Endodermal cell (in vitro differentiated cells): Measurements from ENCODE around the gene ZCCHC4. TPM values are rescaled to one million over a fixed set of nuclear protein-coding genes. Genes with fewer than 3 reads are reported as not detected.

Source experiments
- DNase-seq: peaks from one replicate; pipeline ENCODE4 v3.0.0-alpha.2; 2017
- H3K27ac ChIP-seq: 2 replicates; pipeline ENCODE4 v1.5.1; 2013; ENCODE audit warnings: mild to moderate bottlenecking, low read depth, low read length, moderate library complexity
- H3K27me3 ChIP-seq: 2 replicates; pipeline ENCODE4 v1.6.1; 2013; ENCODE audit warnings: mild to moderate bottlenecking, low read length, moderate library complexity; ENCODE audit not compliant: insufficient read depth, control insufficient read depth, poor library complexity, severe bottlenecking
- H3K36me3 ChIP-seq: 2 replicates; pipeline ENCODE4 v1.7.0; 2013; ENCODE audit warnings: mild to moderate bottlenecking, low read length, moderate library complexity; ENCODE audit not compliant: control insufficient read depth, insufficient read depth
- H3K4me1 ChIP-seq: one replicate; pipeline ENCODE4 v1.7.0; 2013; ENCODE audit warnings: low read length; ENCODE audit not compliant: control insufficient read depth, insufficient read depth
- H3K4me3 ChIP-seq: 2 replicates; pipeline ENCODE4 v1.5.1; 2013; ENCODE audit warnings: mild to moderate bottlenecking, low read length, moderate library complexity
- H3K9ac ChIP-seq: 2 replicates; pipeline ENCODE4 v1.6.1; 2013; ENCODE audit warnings: mild to moderate bottlenecking, low read length, moderate library complexity; ENCODE audit not compliant: poor library complexity, severe bottlenecking; ENCODE audit errors: extremely low read depth
- H3K9me3 ChIP-seq: 2 replicates; pipeline ENCODE4 v1.6.1; 2013; ENCODE audit warnings: mild to moderate bottlenecking, low read length, moderate library complexity; ENCODE audit not compliant: control insufficient read depth
- H3K27ac Mint-ChIP-seq: 2 replicates; pipeline ENCODE4 v1.8.0; 2020; ENCODE audit warnings: mixed read lengths
- H3K27me3 Mint-ChIP-seq: 2 replicates; pipeline ENCODE4 v1.8.0; 2021; ENCODE audit warnings: mild to moderate bottlenecking, mixed read lengths; ENCODE audit not compliant: insufficient read depth
- H3K36me3 Mint-ChIP-seq: 2 replicates; pipeline ENCODE4 v1.8.0; 2020; ENCODE audit warnings: low read depth, mixed read lengths
- H3K4me1 Mint-ChIP-seq: 2 replicates; pipeline ENCODE4 v1.8.0; 2020; ENCODE audit warnings: mixed read lengths
- H3K4me3 Mint-ChIP-seq: 2 replicates; pipeline ENCODE4 v1.8.0; 2020; ENCODE audit warnings: mild to moderate bottlenecking, moderate library complexity, mixed read lengths
- H3K9me3 Mint-ChIP-seq: 2 replicates; pipeline ENCODE4 v1.8.0; 2020; ENCODE audit warnings: mild to moderate bottlenecking, mixed read lengths
- WGBS, 2 experiments: methylation state at CpG; one replicate each; pipeline versions ENCODE4 v1.1.5 to v1.1.7; 2013; ENCODE audit warnings: missing lambda C conversion rate in 2 of 2, mixed read lengths in 1 of 2; ENCODE audit not compliant: insufficient coverage in 1 of 2, insufficient read length in 1 of 2; 5-methylcytosine and 5-hydroxymethylcytosine counted together
- total RNA-seq, 2 donors: library from RNA; stranded (reverse); fragmentation: NEBNext Ultra II Directional in 1 of 2; extraction: Animal tissue kit (Norgen Biotek cat#: 25700) in 1 of 2; gene quantifications; 2 replicates in 1 of 2; 3 replicates in 1 of 2; pipeline ENCODE4 v1.2.1, GENCODE V29; 2021
- TF ChIP-seq, protein P1 (sequence below): fragments of 200-600 bp; sonication (generic); conservative IDR thresholded peaks from 2 replicates; pipeline ENCODE4 v1.5.0; 2021; ENCODE audit warnings: antibody characterized with exemption, mild to moderate bottlenecking

The ZCCHC4 gene
- total RNA-seq, 2 donors from 2014 or later = 11.1 to 19.7 TPM

DNA sequence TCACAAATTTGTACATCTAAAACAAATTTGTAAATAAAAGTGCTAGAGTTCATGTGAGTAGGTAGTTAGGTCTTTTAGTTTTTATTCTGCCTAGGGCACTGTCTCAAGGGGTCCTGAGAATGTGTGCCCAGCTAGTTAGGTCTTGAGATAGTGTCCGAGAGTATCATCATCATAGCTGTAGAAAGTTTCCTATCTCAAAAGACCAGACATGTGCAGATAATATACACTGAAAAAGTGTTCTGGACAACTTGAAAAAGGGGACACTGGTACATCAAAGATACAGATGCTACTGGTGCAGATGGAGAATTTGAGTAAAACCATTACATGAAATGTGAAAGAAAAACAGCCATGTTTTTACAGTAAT, 1.8 kb upstream of the ZCCHC4 start:
- peaks cover 4% of the 10 kb centered on the region for H3K9me3 Mint-ChIP-seq
- H3K36me3 Mint-ChIP-seq = no peaks in the 10 kb centered on the region
- Histone ChIP-seq H3K4me1 (no peaks in the 10 kb centered on the region), H3K36me3 (peaks cover under 1% of the 10 kb centered on the region), H3K27me3 (no peaks in the 10 kb centered on the region), H3K4me3 (no peak overlapping the region), H3K9ac (no peak overlapping the region), H3K9me3 (peaks cover 6% of the 10 kb centered on the region), H3K27ac (no peak overlapping the region)
- H3K4me3 Mint-ChIP-seq = no peak overlapping the region
- H3K27me3 Mint-ChIP-seq = peaks cover 1% of the 10 kb centered on the region
- no peak for DNase-seq
- H3K27ac Mint-ChIP-seq = no peak overlapping the region
- H3K4me1 Mint-ChIP-seq = peaks cover 8% of the 10 kb centered on the region
- 91 to 100% methylated on average over 1 of the region's 1 CpG for WGBS, 2 experiments
- TF ChIP-seq, protein P1, sequence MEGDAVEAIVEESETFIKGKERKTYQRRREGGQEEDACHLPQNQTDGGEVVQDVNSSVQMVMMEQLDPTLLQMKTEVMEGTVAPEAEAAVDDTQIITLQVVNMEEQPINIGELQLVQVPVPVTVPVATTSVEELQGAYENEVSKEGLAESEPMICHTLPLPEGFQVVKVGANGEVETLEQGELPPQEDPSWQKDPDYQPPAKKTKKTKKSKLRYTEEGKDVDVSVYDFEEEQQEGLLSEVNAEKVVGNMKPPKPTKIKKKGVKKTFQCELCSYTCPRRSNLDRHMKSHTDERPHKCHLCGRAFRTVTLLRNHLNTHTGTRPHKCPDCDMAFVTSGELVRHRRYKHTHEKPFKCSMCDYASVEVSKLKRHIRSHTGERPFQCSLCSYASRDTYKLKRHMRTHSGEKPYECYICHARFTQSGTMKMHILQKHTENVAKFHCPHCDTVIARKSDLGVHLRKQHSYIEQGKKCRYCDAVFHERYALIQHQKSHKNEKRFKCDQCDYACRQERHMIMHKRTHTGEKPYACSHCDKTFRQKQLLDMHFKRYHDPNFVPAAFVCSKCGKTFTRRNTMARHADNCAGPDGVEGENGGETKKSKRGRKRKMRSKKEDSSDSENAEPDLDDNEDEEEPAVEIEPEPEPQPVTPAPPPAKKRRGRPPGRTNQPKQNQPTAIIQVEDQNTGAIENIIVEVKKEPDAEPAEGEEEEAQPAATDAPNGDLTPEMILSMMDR = no peak

DNA sequence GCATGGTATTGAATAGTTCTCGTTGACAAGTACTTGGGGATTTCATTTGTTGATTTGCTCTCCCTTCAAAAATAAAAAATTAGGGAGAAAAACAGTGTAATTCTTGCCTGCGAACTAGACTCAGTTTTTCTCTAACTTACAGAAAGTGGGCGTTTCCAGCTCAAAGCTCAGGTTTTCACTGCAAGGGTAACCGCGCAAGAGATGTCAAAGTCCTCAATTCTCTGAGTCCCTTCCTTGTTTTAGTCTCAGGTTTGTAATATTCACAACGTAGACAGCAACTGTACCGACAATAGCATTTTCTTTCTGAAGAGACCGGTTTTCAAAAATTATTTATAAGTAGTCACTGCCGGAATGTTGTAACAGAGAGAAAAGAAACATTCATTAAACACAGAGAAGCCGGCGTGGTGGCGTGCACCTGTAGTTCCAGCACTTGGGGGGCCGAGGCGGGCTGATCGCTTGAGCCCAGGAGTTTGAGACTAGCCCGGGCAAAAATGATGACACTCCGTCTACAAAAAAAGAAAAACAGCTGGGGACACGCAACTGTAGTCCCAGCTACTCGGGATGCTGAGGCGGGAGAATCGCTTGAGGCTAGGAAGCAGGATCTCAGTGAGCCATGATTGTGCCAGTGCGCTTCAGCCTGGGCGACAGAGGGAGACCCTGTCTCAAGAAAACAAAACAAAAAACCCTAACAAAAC, 774 bp downstream of the ZCCHC4 start:
- Histone ChIP-seq H3K27ac (peak overlapping the region; percentile 74), H3K4me1 (no peaks in the 10 kb centered on the region), H3K4me3 (peak overlapping the region; percentile 95), H3K27me3 (no peaks in the 10 kb centered on the region), H3K9ac (peak overlapping the region; percentile 92), H3K9me3 (peaks cover 6% of the 10 kb centered on the region), H3K36me3 (peaks cover 7% of the 10 kb centered on the region)
- 56% methylated on average over 17 to 23 of the region's 23 CpGs for WGBS, 2 experiments
- Mint-ChIP-seq H3K9me3 (peaks cover 4% of the 10 kb centered on the region), H3K27me3 (peaks cover 1% of the 10 kb centered on the region), H3K4me1 (peaks cover 6% of the 10 kb centered on the region), H3K36me3 (peaks cover 17% of the 10 kb centered on the region), H3K4me3 (peak overlapping the region; percentile 96), H3K27ac (peak overlapping the region; percentile 100)
- DNase-seq = peak; percentile 52
- TF ChIP-seq, protein P1 = no peak

DNA sequence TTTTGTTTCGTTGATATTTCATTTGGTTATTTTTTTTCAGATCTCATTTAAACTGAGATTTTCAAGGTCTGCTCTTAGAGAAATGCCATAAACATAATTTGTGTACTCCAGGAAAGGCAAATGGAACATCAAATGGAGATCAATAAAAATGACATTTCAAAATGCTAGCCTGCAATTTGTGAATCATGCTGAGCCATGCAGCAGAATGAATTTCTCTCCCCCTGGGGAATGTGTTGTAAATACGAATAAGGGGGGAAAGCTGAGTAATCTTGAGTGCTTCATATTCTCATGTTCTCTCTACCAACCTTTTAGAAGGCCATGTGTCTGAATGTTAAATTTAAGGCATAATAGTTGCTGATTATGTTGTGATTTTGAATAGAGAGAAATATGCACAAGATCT, 7.8 kb downstream of the ZCCHC4 start:
- no peaks in the 10 kb centered on the region for H3K27me3 ChIP-seq
- H3K4me1 ChIP-seq = no peaks in the 10 kb centered on the region
- H3K36me3 ChIP-seq = peaks cover 21% of the 10 kb centered on the region
- H3K9me3 ChIP-seq = no peaks in the 10 kb centered on the region
- no peak overlapping the region for H3K27ac Mint-ChIP-seq
- H3K9me3 Mint-ChIP-seq = no peaks in the 10 kb centered on the region
- no peak overlapping the region for H3K4me3 Mint-ChIP-seq
- H3K4me3 ChIP-seq = no peak overlapping the region
- no peaks in the 10 kb centered on the region for H3K4me1 Mint-ChIP-seq
- WGBS, 2 experiments = 92 to 100% methylated on average over 1 to 2 of the region's 2 CpGs
- H3K9ac ChIP-seq = no peak overlapping the region
- DNase-seq = no peak
- no peaks in the 10 kb centered on the region for H3K27me3 Mint-ChIP-seq
- no peak overlapping the region for H3K27ac ChIP-seq
- TF ChIP-seq, protein P1 = no peak
- peaks cover 42% of the 10 kb centered on the region for H3K36me3 Mint-ChIP-seq
